OCI-LY3 (cell line): ENCODE data around the gene SEC14L6.

Experiments
- H2AFZ ChIP-seq: fragments of 200-600, 300-600 bp; shearing (Covaris generic); 2 replicates; pipeline ENCODE4 v1.6.0; 2014; ENCODE audit warnings: antibody characterized with exemption, low read depth, low read length
- H3K27ac ChIP-seq: fragments of 200-600, 300-600 bp; sonication (generic); 2 replicates; pipeline ENCODE4 v1.5.1; 2014; ENCODE audit warnings: mild to moderate bottlenecking, low read length, moderate library complexity, mixed read lengths
- H3K27me3 ChIP-seq: fragments of 200-600, 300-600 bp; sonication (generic); 2 replicates; pipeline ENCODE4 v1.6.1; 2014; ENCODE audit warnings: low read depth, low read length, mixed read lengths
- H3K36me3 ChIP-seq: fragments of 200-600, 300-600 bp; sonication (generic); replicated peaks from 2 replicates; pipeline ENCODE3; 2014; ENCODE audit warnings: low read depth, low read length, mixed read lengths
- H3K4me1 ChIP-seq: fragments of 300-600, 200-600 bp; sonication (generic); 2 replicates; pipeline ENCODE4 v1.6.1; 2014; ENCODE audit warnings: low read length, mixed read lengths
- H3K4me2 ChIP-seq: fragments of 200-600, 300-600 bp; sonication (generic); 2 replicates; pipeline ENCODE4 v1.6.1; 2014; ENCODE audit warnings: low read length, mixed read lengths
- H3K4me3 ChIP-seq: fragments of 300-600, 200-600 bp; sonication (generic); 2 replicates; pipeline ENCODE4 v1.5.1; 2014; ENCODE audit warnings: antibody characterized with exemption, mild to moderate bottlenecking, low read length, moderate library complexity
- H3K79me2 ChIP-seq: fragments of 300-600, 200-600 bp; shearing (Covaris generic); 2 replicates; pipeline ENCODE4 v1.6.1; 2014; ENCODE audit warnings: mild to moderate bottlenecking, low read length, mixed read lengths
- H3K9ac ChIP-seq: fragments of 300-600, 200-600 bp; shearing (Covaris generic); 2 replicates; pipeline ENCODE4 v1.6.0; 2014; ENCODE audit warnings: mild to moderate bottlenecking, low read length, moderate library complexity
- H3K9me3 ChIP-seq: fragments of 200-600, 300-600 bp; shearing (Covaris generic); 2 replicates; pipeline ENCODE4 v1.6.1; 2014; ENCODE audit warnings: low read length, mixed read lengths; ENCODE audit not compliant: insufficient read depth
- H4K20me1 ChIP-seq: fragments of 200-600, 300-600 bp; sonication (generic); 2 replicates; pipeline ENCODE4 v1.6.1; 2016; ENCODE audit warnings: low read length, mixed read lengths; ENCODE audit not compliant: insufficient read depth
- CTCF ChIP-seq: fragments of 200-600, 300-600 bp; sonication (generic); IDR thresholded peaks from 2 replicates; pipeline ENCODE4 v1.5.1; 2014; ENCODE audit warnings: antibody characterized with exemption, low read length, low read depth
- EZH2phosphoT487 ChIP-seq: fragments of 200-600 bp; shearing (Covaris generic); IDR thresholded peaks from 2 replicates; pipeline ENCODE4 v1.6.1; 2018; ENCODE audit warnings: antibody characterized with exemption, mixed run types, low read depth

The SEC14L6 gene

GRCh38 chr22:30488121-30488520 lies 58.4 kb downstream of the SEC14L6 start:
- Histone ChIP-seq H3K27me3 (peaks cover 11% of the 10 kb centered on the region; the same call in 1 of the 2 replicates), H3K36me3 (no peaks in the 10 kb centered on the region), H3K27ac (no peak overlapping the region), H4K20me1 (no peaks in the 10 kb centered on the region), H3K4me1 (peaks cover 2% of the 10 kb centered on the region; the same call in 1 of the 2 replicates), H3K9ac (no peak overlapping the region), H2AFZ (no peak overlapping the region; the same call in 1 of the 2 replicates), H3K4me3 (no peak overlapping the region), H3K9me3 (no peaks in the 10 kb centered on the region), H3K79me2 (no peaks in the 10 kb centered on the region), H3K4me2 (no peak overlapping the region)
- TF ChIP-seq EZH2phosphoT487 (no peak), CTCF (no peak)

- Histone ChIP-seq H2AFZ (no peak overlapping the region), H3K4me3 (no peak overlapping the region), H3K27me3 (peaks cover 11% of the 10 kb centered on the region; the same call in 1 of the 2 replicates), H3K9me3 (no peaks in the 10 kb centered on the region), H3K4me2 (no peak overlapping the region), H3K4me1 (peaks cover 2% of the 10 kb centered on the region; the same call in 1 of the 2 replicates), H3K79me2 (no peaks in the 10 kb centered on the region), H3K9ac (no peak overlapping the region), H4K20me1 (no peaks in the 10 kb centered on the region), H3K36me3 (no peaks in the 10 kb centered on the region), H3K27ac (no peak overlapping the region)
- TF ChIP-seq EZH2phosphoT487 (no peak), CTCF (no peak)
Measured at GRCh38 chr22:30486661-30487115, 59.9 kb downstream of the SEC14L6 start.

- H3K27ac ChIP-seq, result no peak overlapping the region
Measured at GRCh38 chr22:30486118-30486517, 60.4 kb downstream of the SEC14L6 start.

More at GRCh38 chr22:30486118-30486517, 60.4 kb downstream of the SEC14L6 start:
- no peak overlapping the region for H2AFZ ChIP-seq
- peaks cover 11% of the 10 kb centered on the region; the same call in 1 of the 2 replicates for H3K27me3 ChIP-seq
- H3K9me3 ChIP-seq, result no peaks in the 10 kb centered on the region
- no peak overlapping the region for H3K9ac ChIP-seq
- TF ChIP-seq EZH2phosphoT487 (no peak), CTCF (no peak)
- H3K36me3 ChIP-seq, result no peaks in the 10 kb centered on the region
- peaks cover 2% of the 10 kb centered on the region; the same call in 1 of the 2 replicates for H3K4me1 ChIP-seq
- H3K4me2 ChIP-seq, result no peak overlapping the region
- no peaks in the 10 kb centered on the region for H3K79me2 ChIP-seq
- H4K20me1 ChIP-seq, result no peaks in the 10 kb centered on the region
- H3K4me3 ChIP-seq, result no peak overlapping the region
